HG03565 (cell line): ENCODE measurements around the gene SOX1.

Experiments
- ATAC-seq: cut with Tn5 transposase; IDR thresholded peaks from one replicate; pipeline ENCODE4 v1.9.1; 2021; ENCODE audit warnings: mild to moderate bottlenecking, moderate library complexity; ENCODE audit not compliant: unreplicated experiment

SOX1 gene

GRCh38 chr13:112067116-112067741 lies at the start of gene SOX1:
TSS of gene SOX1 (plus strand) at chr13:112067149. CDS start at chr13:112067659, 510 bp downstream.
- no peak for ATAC-seq

GRCh38 chr13:112024577-112024976 lies 42.4 kb upstream of the SOX1 start:
- no peak for ATAC-seq

DNA sequence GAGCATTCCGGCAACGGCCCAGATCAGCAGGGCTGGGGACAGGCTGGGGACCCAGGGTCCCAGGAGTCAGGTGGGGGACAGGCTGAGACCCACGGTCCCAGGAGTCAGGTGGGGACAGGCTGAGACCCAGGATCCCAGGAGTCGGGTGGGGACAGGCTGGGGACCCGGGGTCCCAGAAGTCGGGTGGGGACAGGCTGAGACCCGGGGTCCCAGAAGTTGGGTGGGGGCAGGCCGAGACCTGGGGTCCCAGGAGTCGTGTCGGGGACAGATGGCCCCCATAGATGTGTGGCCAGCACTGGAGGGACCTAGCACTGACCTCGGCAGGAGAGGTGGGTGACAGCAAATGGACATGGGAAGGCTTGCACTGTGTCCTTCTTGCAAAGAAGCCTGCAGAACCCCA lies 39.7 kb upstream of the SOX1 start:
- no peak for ATAC-seq

GRCh38 chr13:112028481-112028880 lies 38.5 kb upstream of the SOX1 start:
- no peak for ATAC-seq

- ATAC-seq, result no peak
Measured at GRCh38 chr13:112029143-112029542, 37.8 kb upstream of the SOX1 start.

GRCh38 chr13:112032186-112032993 lies 34.6 kb upstream of the SOX1 start:
- ATAC-seq, result no peak

DNA sequence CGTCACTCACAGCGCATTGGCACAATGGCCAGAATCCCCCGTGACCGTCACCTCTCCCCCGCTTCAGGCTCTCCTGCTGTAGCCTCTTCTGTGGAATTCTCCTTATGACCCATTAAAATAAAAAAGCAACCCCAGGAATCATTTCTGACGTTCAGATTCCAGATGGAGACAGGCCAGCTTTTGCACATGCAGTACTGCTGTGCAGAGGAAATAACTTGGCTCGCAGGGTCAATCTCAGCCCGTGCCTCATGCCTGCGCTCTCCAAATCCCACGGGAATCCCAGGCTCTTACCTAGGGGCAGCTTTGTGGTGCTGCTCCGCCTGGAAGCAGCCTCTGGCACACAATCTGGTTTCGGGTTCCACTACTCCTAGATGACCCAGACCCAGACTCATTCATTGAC lies 32.7 kb upstream of the SOX1 start:
- ATAC-seq, result no peak

GRCh38 chr13:112034846-112035245 lies 32.1 kb upstream of the SOX1 start:
- ATAC-seq, result no peak

- no peak for ATAC-seq
Measured at GRCh38 chr13:112042496-112042895, 24.5 kb upstream of the SOX1 start.

GRCh38 chr13:112052213-112052612 lies 14.7 kb upstream of the SOX1 start:
- ATAC-seq, result no peak

DNA sequence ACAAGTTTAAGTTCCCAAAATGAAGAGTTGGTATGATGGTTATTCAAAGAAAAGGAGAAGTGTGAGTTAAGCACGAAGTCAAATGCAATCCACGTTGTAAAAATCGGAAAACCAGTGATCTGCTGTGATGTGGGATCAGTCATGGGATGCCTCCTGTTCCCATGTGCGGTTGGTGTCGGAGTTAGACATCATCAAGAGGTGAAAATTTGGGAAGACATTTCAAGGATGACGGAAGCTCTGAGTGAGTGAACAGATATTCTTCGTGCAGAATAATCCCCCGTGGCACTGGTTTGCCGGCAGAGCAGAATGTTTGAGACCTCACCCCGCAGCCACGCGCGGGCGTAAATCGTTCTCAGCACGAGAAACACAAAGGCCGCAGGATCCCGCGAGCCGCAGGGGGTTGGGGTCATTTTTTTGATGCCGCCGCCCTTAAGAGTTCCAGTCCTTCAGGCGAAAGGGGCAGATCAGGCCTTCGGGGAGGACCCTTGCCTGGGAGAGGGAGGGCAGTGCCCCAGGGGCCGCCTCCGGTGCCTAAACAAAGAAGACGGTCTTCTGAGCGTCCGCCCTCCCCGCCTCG lies 13.7 kb upstream of the SOX1 start:
- no peak for ATAC-seq

GRCh38 chr13:112053744-112054615 lies 13.0 kb upstream of the SOX1 start:
- no peak for ATAC-seq

DNA sequence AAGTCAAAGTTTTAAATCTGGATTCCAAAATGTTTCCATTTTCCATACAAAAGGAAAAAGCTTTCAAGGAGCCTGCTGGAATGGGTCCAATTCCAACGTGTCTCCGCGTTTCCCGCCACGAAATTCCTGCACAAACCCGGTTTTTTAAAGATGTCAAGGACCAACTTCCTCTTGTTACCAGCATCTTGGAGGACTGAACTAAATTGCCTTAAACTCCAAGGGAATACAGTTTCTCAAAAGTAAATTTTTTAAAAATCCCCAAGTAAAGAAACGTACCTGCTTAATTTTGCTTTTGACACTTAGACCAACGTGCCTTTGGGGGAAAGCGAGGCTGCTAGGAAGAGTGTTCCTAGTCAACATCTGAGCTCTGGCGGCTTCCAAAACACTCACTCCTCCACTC lies 12.3 kb upstream of the SOX1 start:
- ATAC-seq, result no peak

GRCh38 chr13:112055036-112055914 lies 11.7 kb upstream of the SOX1 start:
- no peak for ATAC-seq

GRCh38 chr13:112055915-112056269 lies 11.1 kb upstream of the SOX1 start:
- ATAC-seq, result no peak

DNA sequence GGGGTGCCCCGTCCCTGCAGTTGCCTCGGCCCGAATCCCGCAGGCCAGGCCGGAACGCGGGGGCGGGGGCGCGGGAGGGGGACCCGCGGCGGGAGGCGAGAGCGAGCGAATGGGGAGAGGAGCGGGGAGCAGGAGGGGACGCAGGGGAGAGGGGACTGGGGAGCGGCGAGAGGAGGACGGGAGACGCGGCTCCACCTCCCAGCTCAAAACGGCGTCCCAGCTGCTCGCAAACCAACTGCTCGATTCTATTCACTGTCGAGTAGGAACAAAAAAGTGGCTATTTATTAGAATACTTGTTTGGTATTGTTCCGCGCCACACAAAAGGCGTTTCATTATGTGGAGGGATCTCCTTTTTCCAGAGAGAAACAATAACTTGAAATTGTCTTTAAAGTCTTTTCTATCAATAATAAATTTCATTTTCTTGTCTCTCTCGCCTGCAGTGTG lies 10.6 kb upstream of the SOX1 start:
- no peak for ATAC-seq

GRCh38 chr13:112056739-112057438 lies 10.1 kb upstream of the SOX1 start:
- no peak for ATAC-seq

GRCh38 chr13:112057439-112057735 lies 9.6 kb upstream of the SOX1 start:
- no peak for ATAC-seq

- ATAC-seq, result no peak
Measured at GRCh38 chr13:112057736-112058518, 9.0 kb upstream of the SOX1 start.
